NCI-H1930 (cell line): Measurements from ENCODE around the gene EIF4EBP3.

Experiments used
- DNase-seq, 2 experiments: peaks; one replicate each; lab custom pipeline; 2025; lab: John Stamatoyannopoulos, UW

EIF4EBP3 gene

GRCh38 chr5:140547508-140548299, at the start of gene EIF4EBP3:
EIF4EBP3 (plus strand) TSS chr5:140547662; CDS start chr5:140547738, 76 bp downstream.
- no peak for DNase-seq

GRCh38 chr5:140497897-140498296, 49.6 kb upstream of the EIF4EBP3 start:
- DNase-seq, result no peak

- no peak for DNase-seq
Measured at GRCh38 chr5:140498591-140498990, 48.9 kb upstream of the EIF4EBP3 start.

GRCh38 chr5:140502834-140503233, 44.6 kb upstream of the EIF4EBP3 start:
- no peak for DNase-seq

GRCh38 chr5:140509898-140510297, 37.6 kb upstream of the EIF4EBP3 start:
- no peak for DNase-seq

- no peak for DNase-seq
Measured at GRCh38 chr5:140513124-140513523, 34.3 kb upstream of the EIF4EBP3 start.

- no peak for DNase-seq
Measured at GRCh38 chr5:140524003-140524402, 23.5 kb upstream of the EIF4EBP3 start.

GRCh38 chr5:140540227-140540626, 7.2 kb upstream of the EIF4EBP3 start:
- no peak for DNase-seq

- no peak for DNase-seq
Measured at GRCh38 chr5:140542972-140543371, 4.5 kb upstream of the EIF4EBP3 start.

- no peak for DNase-seq
Measured at GRCh38 chr5:140544986-140545385, 2.5 kb upstream of the EIF4EBP3 start.

GRCh38 chr5:140545606-140546005, 1.9 kb upstream of the EIF4EBP3 start:
- no peak for DNase-seq

- no peak for DNase-seq
Measured at GRCh38 chr5:140546851-140547507, 483 bp upstream of the EIF4EBP3 start.

GRCh38 chr5:140548300-140548688, 832 bp downstream of the EIF4EBP3 start:
- DNase-seq, result no peak

GRCh38 chr5:140548791-140549190, 1.3 kb downstream of the EIF4EBP3 start:
- no peak for DNase-seq

- no peak for DNase-seq
Measured at GRCh38 chr5:140549237-140550144, 2.0 kb downstream of the EIF4EBP3 start.

GRCh38 chr5:140550147-140551079, 3.0 kb downstream of the EIF4EBP3 start:
- DNase-seq, result no peak

GRCh38 chr5:140551872-140552271, 4.4 kb downstream of the EIF4EBP3 start:
- DNase-seq, result no peak

GRCh38 chr5:140553657-140554056, 6.2 kb downstream of the EIF4EBP3 start:
- no peak for DNase-seq

GRCh38 chr5:140554454-140554853, 7.0 kb downstream of the EIF4EBP3 start:
- no peak for DNase-seq

GRCh38 chr5:140555747-140556312, 8.4 kb downstream of the EIF4EBP3 start:
- DNase-seq, result no peak

- no peak for DNase-seq
Measured at GRCh38 chr5:140556438-140556837, 9.0 kb downstream of the EIF4EBP3 start.
